K562 (cell line): ENCODE results near the gene ESPL1. TPM values are rescaled to one million over a fixed set of nuclear protein-coding genes. Genes with fewer than 3 reads are reported as not detected.

Source experiments
- EHMT2 ChIP-seq: fragments of 450-650 bp; IDR thresholded peaks from 2 replicates; pipeline ENCODE4 v1.6.1; 2018; ENCODE audit warnings: antibody characterized with exemption
- KLF16 ChIP-seq: IDR thresholded peaks from 2 replicates; pipeline ENCODE4 v1.6.1; 2016; ENCODE audit warnings: antibody characterized with exemption
- NCOR1 ChIP-seq: fragments of 450-650 bp; IDR thresholded peaks from 2 replicates; pipeline ENCODE4 v1.6.1; 2016; ENCODE audit warnings: mild to moderate bottlenecking, moderate library complexity
- NFE2L1 ChIP-seq: fragments of 450-650 bp; IDR thresholded peaks from 2 replicates; pipeline ENCODE4 v1.6.1; 2016; ENCODE audit warnings: missing genetic modification characterization, low read depth, mild to moderate bottlenecking, missing compliant biosample characterization, moderate library complexity, borderline replicate concordance
- NR3C1 ChIP-seq: sonication (generic); formaldehyde crosslinking; IDR thresholded peaks from 2 replicates; pipeline ENCODE4 v1.8.1; 2022; ENCODE audit warnings: missing genetic modification reagents
- PHF8 ChIP-seq: fragments of 200-600 bp; sonication (generic); IDR thresholded peaks from 2 replicates; pipeline ENCODE4 v1.6.1; 2012; ENCODE audit warnings: mixed run types, mild to moderate bottlenecking, inconsistent platforms, low read length, moderate library complexity, borderline replicate concordance
- PKNOX1 ChIP-seq: fragments of 450-650 bp; IDR thresholded peaks from 2 replicates; pipeline ENCODE4 v1.6.1; 2016
- RCOR1 ChIP-seq, 2 experiments: IDR thresholded peaks; 2 replicates each; pipeline ENCODE4 v1.6.1; 2012; ENCODE audit warnings: low read depth in 2 of 2, low read length in 2 of 2, borderline replicate concordance in 1 of 2, improper control_type of control experiment in 1 of 2
- RNF2 ChIP-seq: sonication (generic); IDR thresholded peaks from 2 replicates; pipeline ENCODE4 v1.6.1; 2016
- SMARCA5 ChIP-seq: fragments of 450-650 bp; IDR thresholded peaks from 2 replicates; pipeline ENCODE4 v1.6.1; 2016
- SRSF3 ChIP-seq: fragments of 200-400 bp; formaldehyde crosslinking; IDR thresholded peaks from 2 replicates; pipeline ENCODE4 v1.6.1; 2016; ENCODE audit warnings: mild to moderate bottlenecking, low read length, moderate library complexity; ENCODE audit not compliant: insufficient read depth
- TAF7 ChIP-seq: fragments of 450-650 bp; IDR thresholded peaks from 2 replicates; pipeline ENCODE4 v1.6.1; 2016; ENCODE audit warnings: missing genetic modification characterization, missing compliant biosample characterization
- ZBTB40 ChIP-seq, 2 experiments: fragments of 450-650 bp in 1 of 2; sonication (generic) in 1 of 2; formaldehyde crosslinking in 1 of 2; IDR thresholded peaks; 2 replicates each; pipeline versions ENCODE4 v1.7.1 to v1.9.0; 2016 to 2022; ENCODE audit warnings: inconsistent platforms in 1 of 2, mild to moderate bottlenecking in 1 of 2, missing genetic modification reagents in 1 of 2
- ZBTB9 ChIP-seq: fragments of 450-650 bp; formaldehyde crosslinking; IDR thresholded peaks from 2 replicates; pipeline ENCODE4 v1.4.0; 2020; ENCODE audit warnings: mild to moderate bottlenecking, moderate library complexity
- ZC3H4 ChIP-seq: sonication (generic); formaldehyde crosslinking; IDR thresholded peaks from 2 replicates; pipeline ENCODE4 v1.9.0; 2021; ENCODE audit warnings: missing genetic modification reagents, borderline replicate concordance
- ZNF584 ChIP-seq: fragments of 200-800 bp; sonication (Bioruptor generic); IDR thresholded peaks from 2 replicates; pipeline ENCODE4 v1.6.1; 2016; ENCODE audit warnings: low read depth, mild to moderate bottlenecking, missing genetic modification characterization, missing compliant biosample characterization
- polyA plus RNA-seq, 8 experiments: library from polyadenylated mRNA; depleted of rRNA in 4 of 8; stranded (reverse) in 5 of 8; unstranded in 3 of 8; fragments of >200 nt; fragmentation: Nextera tagmentation in 2 of 8; fragmentation: Illumina TruSeq in 1 of 8; extraction: Ambion mirVana in 2 of 8; extraction: Trizol in 1 of 8; gene quantifications; 2 replicates each; pipeline versions ENCODE4 v1.2.1 to v1.2.3, GENCODE V29; 2011 to 2014; ENCODE audit warnings: inconsistent platforms in 1 of 8, missing spikeins in 1 of 8
- total RNA-seq, 7 experiments: library from RNA; depleted of rRNA in 6 of 7; stranded (reverse); fragments of >200 nt in 6 of 7; fragmentation: Illumina TruSeq in 2 of 7; extraction: Trizol in 2 of 7; gene quantifications; 2 replicates each; pipeline versions ENCODE4 v1.2.1 to v1.2.3, GENCODE V29; 2011 to 2021; ENCODE audit warnings: low replicate concordance in 1 of 7

ESPL1 gene
- total and polyA plus RNA-seq, 9 of the 15 experiments (the other 6 are each of a cell fraction or from before 2014, with no cell fraction given), result 1.2 to 55.0 (median 18.7) TPM

- TF ChIP-seq PHF8 (no peak; the same call in 1 of the 2 replicates), SMARCA5 (no peak), PKNOX1 (peak; percentile 46; the same call in 1 of the 2 replicates), ZBTB40 (IDR thresholded peaks at IDR 0.05) (no peak; the same call in 1 of the 2 replicates), ZBTB40 (CRISPR knock-in tag; IDR thresholded peaks at IDR 0.05) (no peak), TAF7 (tag) (0 out of 2 replicates have a peak, but pooled peaks have one; percentile 44), ZC3H4 (CRISPR knock-in tag) (no peak), NR3C1 (CRISPR knock-in tag) (no peak), ZBTB9 (CRISPR knock-in tag) (no peak), NFE2L1 (no peak), ZNF584 (CRISPR knock-in tag) (no peak), RCOR1 (IDR thresholded peaks at IDR 0.05; ENCODE audit: borderline replicate concordance in 1 of 2, low read depth in 2 of 2, low read length in 2 of 2) (0 out of 4 replicates have a peak, but pooled peaks of 1 of the 2 experiments have one; percentile 9), RNF2 (0 out of 2 replicates have a peak, but pooled peaks have one; percentile 51), SRSF3 (no peak), NCOR1 (no peak), KLF16 (no peak), EHMT2 (peak; percentile 66)
Measured at GRCh38 chr12:53244337-53244736, 23.8 kb upstream of the ESPL1 start (continued).
